Subcutaneous abdominal adipose tissue (tissue), 5 donors: ENCODE measurements around the gene LRMDA.

Experiments used
- H3K27ac ChIP-seq: one replicate; pipeline ENCODE4 v1.7.0; 2013; ENCODE audit warnings: low read depth, mild to moderate bottlenecking, inconsistent platforms, low read length, moderate library complexity
- H3K27me3 ChIP-seq, 5 donors: one replicate each; pipeline ENCODE4 v1.7.0; 2013; ENCODE audit warnings: low read length in 5 of 5, inconsistent platforms in 1 of 5; ENCODE audit not compliant: control insufficient read depth in 5 of 5, insufficient read depth in 4 of 5
- H3K36me3 ChIP-seq, 5 donors: one replicate each; pipeline ENCODE4 v1.7.0; 2013; ENCODE audit warnings: low read length in 5 of 5; ENCODE audit not compliant: control insufficient read depth in 5 of 5, insufficient read depth in 5 of 5
- H3K4me1 ChIP-seq, 5 donors: one replicate each; pipeline ENCODE4 v1.7.0; 2013; ENCODE audit warnings: low read length in 5 of 5, mild to moderate bottlenecking in 3 of 5, moderate library complexity in 1 of 5; ENCODE audit not compliant: control insufficient read depth in 5 of 5, insufficient read depth in 5 of 5
- H3K4me3 ChIP-seq, 5 donors: one replicate each; pipeline ENCODE4 v1.7.0; 2013; ENCODE audit warnings: low read length in 5 of 5, low read depth in 1 of 5
- H3K9ac ChIP-seq, 5 donors: one replicate each; pipeline ENCODE4 v1.7.0; 2013; ENCODE audit warnings: low read length in 5 of 5, mild to moderate bottlenecking in 4 of 5, moderate library complexity in 3 of 5
- H3K9me3 ChIP-seq, 5 donors: one replicate each; pipeline ENCODE4 v1.7.0; 2013; ENCODE audit warnings: low read length in 5 of 5; ENCODE audit not compliant: control insufficient read depth in 5 of 5
- donor health status: healthy.
- donor health status: healthy.
- donor health status: healthy.
- donor health status: healthy.
- donor health status: healthy.

Gene LRMDA

GRCh38 chr10:76192694-76193320 lies 761.4 kb downstream of the LRMDA start:
- no peaks in the 10 kb centered on the region for H3K27me3 ChIP-seq
- no peaks in the 10 kb centered on the region for H3K9me3 ChIP-seq
- peaks cover 0 to 8% (median 0%) of the 10 kb centered on the region in 5 donors for H3K4me1 ChIP-seq
- H3K36me3 ChIP-seq = no peaks in the 10 kb centered on the region
- H3K9ac ChIP-seq = no peak overlapping the region
- H3K4me3 ChIP-seq = no peak overlapping the region
- H3K27ac ChIP-seq = no peak overlapping the region

- Histone ChIP-seq H3K4me3 (no peak overlapping the region), H3K27me3 (no peaks in the 10 kb centered on the region), H3K9me3 (no peaks in the 10 kb centered on the region), H3K9ac (no peak overlapping the region), H3K36me3 (no peaks in the 10 kb centered on the region), H3K27ac (no peak overlapping the region), H3K4me1 (peaks cover 0 to 8% (median 0%) of the 10 kb centered on the region in 5 donors)
Measured at GRCh38 chr10:76195654-76196390, 764.4 kb downstream of the LRMDA start.

DNA sequence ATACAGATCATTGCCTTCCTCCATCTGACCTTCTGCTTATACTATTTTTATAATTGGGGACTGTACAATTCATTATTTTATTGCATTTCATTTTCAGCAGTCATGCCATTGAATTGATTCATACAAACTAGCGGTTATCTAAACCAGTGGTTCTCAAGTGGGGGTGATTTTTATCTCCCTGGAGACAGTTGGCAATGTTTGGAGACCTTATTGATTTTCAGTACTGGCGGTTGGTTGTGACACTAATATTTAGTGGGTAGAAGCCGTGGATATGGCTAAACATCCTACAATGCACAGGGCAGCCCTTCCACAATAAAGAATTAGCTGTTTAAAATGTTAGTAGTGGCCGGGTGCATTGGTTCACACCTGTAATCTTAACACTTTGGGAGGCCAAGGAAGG lies 765.9 kb downstream of the LRMDA start:
- H3K4me3 ChIP-seq = no peak overlapping the region
- H3K9ac ChIP-seq = no peak overlapping the region
- H3K9me3 ChIP-seq = no peaks in the 10 kb centered on the region
- no peaks in the 10 kb centered on the region for H3K27me3 ChIP-seq
- peaks cover 0 to 8% (median 2%) of the 10 kb centered on the region in 5 donors for H3K4me1 ChIP-seq
- no peaks in the 10 kb centered on the region for H3K36me3 ChIP-seq
- H3K27ac ChIP-seq = no peak overlapping the region

GRCh38 chr10:76198287-76199035 lies 767.0 kb downstream of the LRMDA start:
- H3K4me1 ChIP-seq = peaks cover 0 to 8% (median 2%) of the 10 kb centered on the region in 5 donors
- no peak overlapping the region for H3K4me3 ChIP-seq
- no peaks in the 10 kb centered on the region for H3K36me3 ChIP-seq
- no peaks in the 10 kb centered on the region for H3K9me3 ChIP-seq
- no peak overlapping the region for H3K9ac ChIP-seq
- no peak overlapping the region for H3K27ac ChIP-seq
- no peaks in the 10 kb centered on the region for H3K27me3 ChIP-seq

GRCh38 chr10:76201962-76202361 lies 770.5 kb downstream of the LRMDA start:
- no peak overlapping the region for H3K27ac ChIP-seq
- peaks cover 0 to 4% (median 2%) of the 10 kb centered on the region in 5 donors for H3K4me1 ChIP-seq
- H3K36me3 ChIP-seq = no peaks in the 10 kb centered on the region
- no peak overlapping the region for H3K9ac ChIP-seq
- H3K4me3 ChIP-seq = no peak overlapping the region
- H3K9me3 ChIP-seq = no peaks in the 10 kb centered on the region
- H3K27me3 ChIP-seq = no peaks in the 10 kb centered on the region

DNA sequence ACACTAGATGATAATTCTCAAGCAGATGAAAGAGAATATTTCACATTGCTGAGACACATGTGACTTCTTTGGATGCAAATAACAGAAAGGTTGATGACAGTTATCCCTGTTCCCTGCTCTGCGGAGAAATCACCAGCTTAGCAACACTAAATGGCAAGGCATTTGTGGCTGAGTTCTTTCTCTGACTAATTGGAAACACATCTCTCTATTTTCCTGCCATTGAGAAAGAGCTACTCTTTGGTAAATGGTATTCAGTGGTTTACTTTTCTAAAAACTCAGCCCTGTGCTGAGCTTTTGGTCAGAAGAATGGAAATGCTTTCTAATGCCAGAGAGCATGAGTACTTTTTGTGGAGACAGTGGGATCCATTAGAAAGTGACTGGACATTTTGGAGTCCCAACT lies 771.4 kb downstream of the LRMDA start:
- Histone ChIP-seq H3K27me3 (no peaks in the 10 kb centered on the region), H3K36me3 (no peaks in the 10 kb centered on the region), H3K9ac (no peak overlapping the region), H3K27ac (no peak overlapping the region), H3K4me1 (peaks cover 0 to 9% (median 4%) of the 10 kb centered on the region in 5 donors), H3K4me3 (no peak overlapping the region), H3K9me3 (no peaks in the 10 kb centered on the region)

GRCh38 chr10:76205361-76205760 lies 773.9 kb downstream of the LRMDA start:
- Histone ChIP-seq H3K4me3 (no peak overlapping the region), H3K27ac (no peak overlapping the region)

GRCh38 chr10:76206797-76207352 lies 775.5 kb downstream of the LRMDA start:
- no peaks in the 10 kb centered on the region for H3K36me3 ChIP-seq
- H3K9me3 ChIP-seq = no peaks in the 10 kb centered on the region
- no peak overlapping the region for H3K4me3 ChIP-seq
- H3K9ac ChIP-seq = no peak overlapping the region
- H3K4me1 ChIP-seq = peaks cover 0 to 9% (median 0%) of the 10 kb centered on the region in 5 donors
- H3K27ac ChIP-seq = no peak overlapping the region
- no peaks in the 10 kb centered on the region for H3K27me3 ChIP-seq

More at GRCh38 chr10:76205361-76205760, 773.9 kb downstream of the LRMDA start:
- no peak overlapping the region for H3K9ac ChIP-seq
- peaks cover 0 to 9% (median 0%) of the 10 kb centered on the region in 5 donors for H3K4me1 ChIP-seq
- H3K27me3 ChIP-seq = no peaks in the 10 kb centered on the region
- no peaks in the 10 kb centered on the region for H3K36me3 ChIP-seq
- no peaks in the 10 kb centered on the region for H3K9me3 ChIP-seq

DNA sequence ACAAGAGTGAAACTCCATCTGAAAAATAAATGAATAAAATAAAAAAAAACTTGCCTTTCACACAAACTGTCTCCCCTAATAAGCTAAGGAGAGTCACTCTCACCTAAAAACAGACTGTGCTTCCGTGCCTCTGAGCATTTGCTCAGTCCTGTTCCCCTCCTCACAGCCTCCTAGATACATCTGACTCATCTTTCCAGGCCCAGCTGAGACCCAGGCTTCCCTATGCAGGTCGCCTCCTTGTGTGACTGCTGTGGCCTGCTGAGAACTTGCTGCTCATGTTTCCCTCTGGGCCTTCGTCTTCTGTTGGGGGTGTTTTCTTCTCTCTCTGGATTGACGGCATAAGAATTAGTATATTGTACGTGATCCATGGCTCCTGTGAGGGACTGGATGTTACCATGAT lies 777.7 kb downstream of the LRMDA start:
- Histone ChIP-seq H3K36me3 (no peaks in the 10 kb centered on the region), H3K9me3 (no peaks in the 10 kb centered on the region), H3K27ac (no peak overlapping the region), H3K9ac (no peak overlapping the region), H3K4me3 (no peak overlapping the region), H3K27me3 (no peaks in the 10 kb centered on the region), H3K4me1 (peaks cover 0 to 9% (median 0%) of the 10 kb centered on the region in 5 donors)

- Histone ChIP-seq H3K4me3 (no peak overlapping the region), H3K9ac (no peak overlapping the region), H3K27me3 (no peaks in the 10 kb centered on the region), H3K9me3 (no peaks in the 10 kb centered on the region), H3K36me3 (no peaks in the 10 kb centered on the region), H3K27ac (no peak overlapping the region), H3K4me1 (peaks cover 0 to 9% (median 0%) of the 10 kb centered on the region in 5 donors)
Measured at GRCh38 chr10:76210211-76210610, 778.8 kb downstream of the LRMDA start.
